HCT116 (cell line): ENCODE results near the gene DRD3. TPM values are rescaled to one million over a fixed set of nuclear protein-coding genes. Genes with fewer than 3 reads are reported as not detected.

ENCODE experiments used
- ATAC-seq: fragments of 200-7000 bp; cut with Tn5 transposase; 2 replicates; pipeline ENCODE4 v1.9.1; 2020; ENCODE audit warnings: mild to moderate bottlenecking, moderate library complexity
- BruUV-seq: library from RNA; stranded (reverse); fragments of 400-500 nt; replicated peaks from 2 replicates; lab custom pipeline; 2021; lab: Mats Ljungman, UMichigan
- CTCF ChIA-PET: fragments of 300-600 bp; sonication (Branson Sonifier 250); formaldehyde crosslinking; loops from one replicate; lab custom pipeline; 2021; ENCODE audit warnings: antibody characterized with exemption; lab: Charles Lee
- POLR2A ChIA-PET: fragments of 300-600, 350-600 bp; sonication (Branson Sonifier 250); formaldehyde crosslinking; loops from one replicate; lab custom pipeline; 2021; ENCODE audit warnings: antibody characterized with exemption; lab: Charles Lee
- RAD21 ChIA-PET, 2 experiments: fragments of 300-600 bp; sonication (Branson Sonifier 250); formaldehyde crosslinking; loops; one replicate each; lab custom pipeline; 2023; ENCODE audit warnings: low total read pairs in 2 of 2; ENCODE audit not compliant: uncharacterized antibody in 2 of 2, unreplicated experiment in 2 of 2, low non-redundant PET in 1 of 2; lab: Charles Lee
- DNase-seq: peaks from one replicate; pipeline ENCODE4 v3.0.0-alpha.2; 2010; ENCODE audit warnings: low read depth, low spot score
- H2AFZ ChIP-seq: fragments of 200-600 bp; shearing (Covaris generic), sonication (generic); 2 replicates; pipeline ENCODE4 v1.6.1; 2017; ENCODE audit warnings: low read depth, mixed run types, mixed read lengths, antibody characterized with exemption, low read length; ENCODE audit not compliant: poor library complexity, severe bottlenecking
- H3K27ac ChIP-seq: 2 replicates; pipeline ENCODE4 v1.5.1; 2012; ENCODE audit warnings: low read depth, low read length
- H3K27me3 ChIP-seq: fragments of 200-600 bp; sonication (generic); 2 replicates; pipeline ENCODE4 v1.6.1; 2016; ENCODE audit warnings: mixed run types, low read length, mixed read lengths; ENCODE audit not compliant: insufficient read depth
- H3K36me3 ChIP-seq, 2 experiments: fragments of 200-500 bp in 1 of 2; fragments of 200-600 bp in 1 of 2; sonication (Bioruptor generic) in 1 of 2; sonication (generic) in 1 of 2; 2 replicates each; pipeline versions ENCODE4 v1.5.1 to v1.6.1; 2014 to 2016; ENCODE audit warnings: low read length in 2 of 2, inconsistent platforms in 1 of 2, mixed read lengths in 1 of 2, mixed run types in 1 of 2; ENCODE audit not compliant: insufficient read depth in 2 of 2, control insufficient read depth in 1 of 2
- H3K4me1 ChIP-seq, 2 experiments: fragments of 200-600 bp in 1 of 2; sonication (generic) in 1 of 2; 2 replicates each; pipeline versions ENCODE4 v1.5.1 to v1.6.1; 2012 to 2017; ENCODE audit warnings: low read length in 2 of 2, inconsistent platforms in 1 of 2, mild to moderate bottlenecking in 1 of 2, mixed read lengths in 1 of 2, mixed run types in 1 of 2, moderate library complexity in 1 of 2; ENCODE audit not compliant: insufficient read depth in 2 of 2, control insufficient read depth in 1 of 2
- H3K4me2 ChIP-seq: fragments of 200-600 bp; sonication (generic); 2 replicates; pipeline ENCODE4 v1.6.1; 2017; ENCODE audit warnings: mixed run types, low read length, mixed read lengths
- H3K4me3 ChIP-seq, 2 experiments: fragments of 200-600 bp in 1 of 2; sonication (generic) in 1 of 2; replicated peaks in 1 of 2; 2 replicates each; pipeline ENCODE4 v1.5.1; 2011 to 2016; ENCODE audit warnings: low read length in 2 of 2, control low read depth in 1 of 2, low read depth in 1 of 2, mild to moderate bottlenecking in 1 of 2, mixed read lengths in 1 of 2, mixed run types in 1 of 2
- H3K79me2 ChIP-seq: fragments of 200-600 bp; sonication (generic); 2 replicates; pipeline ENCODE4 v1.6.1; 2017; ENCODE audit warnings: mild to moderate bottlenecking, mixed run types, low read length, moderate library complexity, mixed read lengths; ENCODE audit not compliant: insufficient read depth
- H3K9ac ChIP-seq: fragments of 200-600 bp; sonication (generic); 2 replicates; pipeline ENCODE4 v1.6.1; 2016; ENCODE audit warnings: low read length, mixed read lengths
- H3K9me2 ChIP-seq: fragments of 200-600 bp; sonication (generic), shearing (Covaris generic); 2 replicates; pipeline ENCODE4 v1.6.1; 2017; ENCODE audit warnings: mixed run types, mild to moderate bottlenecking, moderate library complexity; ENCODE audit not compliant: insufficient read depth
- H3K9me3 ChIP-seq, 2 experiments: fragments of 200-500 bp in 1 of 2; fragments of 200-600 bp in 1 of 2; sonication (Bioruptor generic) in 1 of 2; sonication (generic) in 1 of 2; 2 replicates each; pipeline ENCODE4 v1.6.1; 2014 to 2017; ENCODE audit warnings: low read length in 2 of 2, mixed read lengths in 2 of 2, inconsistent platforms in 1 of 2, low read depth in 1 of 2, mild to moderate bottlenecking in 1 of 2, mixed run types in 1 of 2, moderate library complexity in 1 of 2; ENCODE audit not compliant: control insufficient read depth in 1 of 2, insufficient read depth in 1 of 2
- H4K20me1 ChIP-seq: fragments of 200-600 bp; sonication (generic), shearing (Covaris generic); 2 replicates; pipeline ENCODE4 v1.6.1; 2017; ENCODE audit warnings: mixed run types, mild to moderate bottlenecking, moderate library complexity; ENCODE audit not compliant: insufficient read depth
- CEBPB ChIP-seq: IDR thresholded peaks from 2 replicates; pipeline ENCODE4 v1.6.1; 2012; ENCODE audit warnings: low read depth
- EZH2 ChIP-seq: fragments of 200-600 bp; sonication (generic); IDR thresholded peaks from 2 replicates; pipeline ENCODE4 v1.6.1; 2017; ENCODE audit warnings: antibody characterized with exemption, mixed run types
- EZH2phosphoT487 ChIP-seq: fragments of 200-600 bp; IDR thresholded peaks from 2 replicates; pipeline ENCODE4 v1.6.1; 2018; ENCODE audit warnings: antibody characterized with exemption, borderline replicate concordance
- FOSL1 ChIP-seq: IDR thresholded peaks from 2 replicates; pipeline ENCODE4 v1.6.1; 2012; ENCODE audit warnings: low read depth
- POLR2A ChIP-seq: IDR thresholded peaks from 2 replicates; pipeline ENCODE4 v1.7.0; 2011; ENCODE audit warnings: borderline replicate concordance; ENCODE audit not compliant: insufficient read depth, insufficient read length; ENCODE audit errors: extremely low read depth
- POLR2AphosphoS5 ChIP-seq: IDR thresholded peaks from 2 replicates; pipeline ENCODE4 v1.6.1; 2011; ENCODE audit warnings: mild to moderate bottlenecking, low read depth, low read length, moderate library complexity
- RAD21 ChIP-seq: IDR thresholded peaks from 2 replicates; pipeline ENCODE4 v1.6.1; 2012; ENCODE audit warnings: low read depth, mild to moderate bottlenecking
- SIN3A ChIP-seq: IDR thresholded peaks from 2 replicates; pipeline ENCODE4 v1.6.1; 2012; ENCODE audit warnings: low read depth
- SP1 ChIP-seq: IDR thresholded peaks from 2 replicates; pipeline ENCODE4 v1.6.1; 2012; ENCODE audit warnings: low read depth
- SRF ChIP-seq: IDR thresholded peaks from 2 replicates; pipeline ENCODE4 v1.6.1; 2012; ENCODE audit warnings: low read depth
- TCF7L2 ChIP-seq: IDR thresholded peaks from 2 replicates; pipeline ENCODE4 v1.7.0; 2011; ENCODE audit warnings: borderline replicate concordance, inconsistent platforms; ENCODE audit not compliant: insufficient read depth, insufficient read length; ENCODE audit errors: extremely low read depth
- YY1 ChIP-seq: IDR thresholded peaks from 2 replicates; pipeline ENCODE4 v1.6.1; 2011; ENCODE audit warnings: low read length, low read depth, moderate library complexity, mild to moderate bottlenecking; ENCODE audit not compliant: insufficient replicate concordance; ENCODE audit errors: extremely low read depth
- ZNF274 ChIP-seq: fragments of 200-500 bp; sonication (Bioruptor generic); IDR thresholded peaks from 2 replicates; pipeline ENCODE4 v1.6.1; 2014; ENCODE audit warnings: mild to moderate bottlenecking, low read depth, low read length, inconsistent platforms
- intact Hi-C: fragments of 100-400 bp; cut with micrococcal nuclease; formaldehyde crosslinking; loops from 2 replicates; pipeline ENCODE4 v1.10.0; 2022
- total RNA-seq: library from RNA; stranded (reverse); gene quantifications from one replicate; pipeline ENCODE4 v1.2.1, GENCODE V29; 2021; ENCODE audit not compliant: unreplicated experiment
- TF ChIP-seq, protein P1 (sequence below): IDR thresholded peaks from 2 replicates; pipeline ENCODE4 v1.6.1; 2012
- TF ChIP-seq, protein P2 (sequence below): IDR thresholded peaks from 2 replicates; pipeline ENCODE4 v1.6.1; 2012; ENCODE audit warnings: low read depth
- TF ChIP-seq, protein P3 (sequence below): IDR thresholded peaks from 2 replicates; pipeline ENCODE4 v1.6.1; 2011; ENCODE audit warnings: mild to moderate bottlenecking, low read length, moderate library complexity; ENCODE audit not compliant: insufficient replicate concordance; ENCODE audit errors: extremely low read depth

DRD3 gene
- total RNA-seq, 1 experiment from 2014 or later = not detected

DNA sequence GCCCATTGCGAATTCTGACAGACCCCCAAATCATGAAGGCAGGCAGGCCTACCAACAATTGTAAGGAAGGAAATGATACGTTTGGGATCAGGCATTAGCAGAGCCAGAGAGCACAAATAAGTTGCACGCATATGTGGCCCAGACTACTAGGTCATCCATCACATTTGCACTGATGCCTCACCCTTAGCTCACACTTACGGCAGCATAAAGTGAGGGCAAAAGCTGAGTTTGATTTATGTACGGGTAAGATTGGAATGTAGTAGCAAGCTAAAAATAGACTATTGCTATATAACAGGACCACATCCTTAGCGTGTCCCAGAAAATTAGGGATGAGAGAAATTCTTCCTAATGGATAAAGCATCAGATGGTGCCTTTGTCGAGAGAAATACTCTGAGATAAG is 63.7 kb downstream of the DRD3 start:
- H2AFZ ChIP-seq = no peak overlapping the region
- H4K20me1 ChIP-seq = no peaks in the 10 kb centered on the region
- no peaks in the 10 kb centered on the region for H3K9me3 ChIP-seq
- no peak overlapping the region for H3K27ac ChIP-seq
- POLR2A ChIA-PET = no interaction called here
- TF ChIP-seq, protein P1, sequence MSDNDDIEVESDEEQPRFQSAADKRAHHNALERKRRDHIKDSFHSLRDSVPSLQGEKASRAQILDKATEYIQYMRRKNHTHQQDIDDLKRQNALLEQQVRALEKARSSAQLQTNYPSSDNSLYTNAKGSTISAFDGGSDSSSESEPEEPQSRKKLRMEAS = no peak
- TF ChIP-seq, all 23 proteins: peak for 0
- Histone ChIP-seq H3K4me2 (no peak overlapping the region), H3K4me1 (no peaks in the 10 kb centered on the region), H3K4me3 (no peak overlapping the region), H3K79me2 (no peaks in the 10 kb centered on the region), H3K9me2 (no peaks in the 10 kb centered on the region), H3K9ac (no peak overlapping the region), H3K27me3 (peaks cover 3% of the 10 kb centered on the region; the same call in 1 of the 2 replicates), H3K36me3 (no peaks in the 10 kb centered on the region)
- ATAC-seq = no peak
- RAD21 ChIA-PET = no interaction called here
- CTCF ChIA-PET = no interaction called here
- intact Hi-C loops = no loop called here
- no peak for DNase-seq
- BruUV-seq = no TSS peak

DNA sequence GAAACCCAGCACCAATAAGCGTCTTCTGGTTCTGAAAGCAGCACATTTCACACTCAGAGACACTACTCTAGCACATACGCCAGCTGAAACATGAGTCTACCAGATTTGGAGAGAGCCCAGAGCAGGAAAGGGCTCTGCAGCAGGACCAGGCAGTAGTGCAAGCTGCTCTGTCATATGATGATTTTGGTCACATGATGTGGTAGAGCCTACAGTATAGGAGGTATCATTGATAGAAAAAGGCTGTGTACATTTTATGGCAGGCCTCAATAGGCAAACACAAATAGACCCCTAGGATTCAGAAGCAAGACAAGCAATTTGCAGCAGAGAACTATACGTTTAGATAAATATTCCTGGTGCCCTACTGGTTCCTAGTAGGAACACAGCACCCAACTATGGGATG is 64.1 kb downstream of the DRD3 start:
- intact Hi-C loops = no loop called here
- CTCF ChIA-PET = no interaction called here
- no TSS peak for BruUV-seq
- TF ChIP-seq, protein P2, sequence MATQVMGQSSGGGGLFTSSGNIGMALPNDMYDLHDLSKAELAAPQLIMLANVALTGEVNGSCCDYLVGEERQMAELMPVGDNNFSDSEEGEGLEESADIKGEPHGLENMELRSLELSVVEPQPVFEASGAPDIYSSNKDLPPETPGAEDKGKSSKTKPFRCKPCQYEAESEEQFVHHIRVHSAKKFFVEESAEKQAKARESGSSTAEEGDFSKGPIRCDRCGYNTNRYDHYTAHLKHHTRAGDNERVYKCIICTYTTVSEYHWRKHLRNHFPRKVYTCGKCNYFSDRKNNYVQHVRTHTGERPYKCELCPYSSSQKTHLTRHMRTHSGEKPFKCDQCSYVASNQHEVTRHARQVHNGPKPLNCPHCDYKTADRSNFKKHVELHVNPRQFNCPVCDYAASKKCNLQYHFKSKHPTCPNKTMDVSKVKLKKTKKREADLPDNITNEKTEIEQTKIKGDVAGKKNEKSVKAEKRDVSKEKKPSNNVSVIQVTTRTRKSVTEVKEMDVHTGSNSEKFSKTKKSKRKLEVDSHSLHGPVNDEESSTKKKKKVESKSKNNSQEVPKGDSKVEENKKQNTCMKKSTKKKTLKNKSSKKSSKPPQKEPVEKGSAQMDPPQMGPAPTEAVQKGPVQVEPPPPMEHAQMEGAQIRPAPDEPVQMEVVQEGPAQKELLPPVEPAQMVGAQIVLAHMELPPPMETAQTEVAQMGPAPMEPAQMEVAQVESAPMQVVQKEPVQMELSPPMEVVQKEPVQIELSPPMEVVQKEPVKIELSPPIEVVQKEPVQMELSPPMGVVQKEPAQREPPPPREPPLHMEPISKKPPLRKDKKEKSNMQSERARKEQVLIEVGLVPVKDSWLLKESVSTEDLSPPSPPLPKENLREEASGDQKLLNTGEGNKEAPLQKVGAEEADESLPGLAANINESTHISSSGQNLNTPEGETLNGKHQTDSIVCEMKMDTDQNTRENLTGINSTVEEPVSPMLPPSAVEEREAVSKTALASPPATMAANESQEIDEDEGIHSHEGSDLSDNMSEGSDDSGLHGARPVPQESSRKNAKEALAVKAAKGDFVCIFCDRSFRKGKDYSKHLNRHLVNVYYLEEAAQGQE = no peak
- TF ChIP-seq ZNF274 (no peak), YY1 (no peak), RAD21 (no peak), CEBPB (no peak), SRF (no peak), POLR2A (no peak), FOSL1 (no peak), EZH2phosphoT487 (no peak), SP1 (no peak), TCF7L2 (no peak), EZH2 (no peak), SIN3A (no peak), POLR2AphosphoS5 (no peak)
- TF ChIP-seq, protein P3, sequence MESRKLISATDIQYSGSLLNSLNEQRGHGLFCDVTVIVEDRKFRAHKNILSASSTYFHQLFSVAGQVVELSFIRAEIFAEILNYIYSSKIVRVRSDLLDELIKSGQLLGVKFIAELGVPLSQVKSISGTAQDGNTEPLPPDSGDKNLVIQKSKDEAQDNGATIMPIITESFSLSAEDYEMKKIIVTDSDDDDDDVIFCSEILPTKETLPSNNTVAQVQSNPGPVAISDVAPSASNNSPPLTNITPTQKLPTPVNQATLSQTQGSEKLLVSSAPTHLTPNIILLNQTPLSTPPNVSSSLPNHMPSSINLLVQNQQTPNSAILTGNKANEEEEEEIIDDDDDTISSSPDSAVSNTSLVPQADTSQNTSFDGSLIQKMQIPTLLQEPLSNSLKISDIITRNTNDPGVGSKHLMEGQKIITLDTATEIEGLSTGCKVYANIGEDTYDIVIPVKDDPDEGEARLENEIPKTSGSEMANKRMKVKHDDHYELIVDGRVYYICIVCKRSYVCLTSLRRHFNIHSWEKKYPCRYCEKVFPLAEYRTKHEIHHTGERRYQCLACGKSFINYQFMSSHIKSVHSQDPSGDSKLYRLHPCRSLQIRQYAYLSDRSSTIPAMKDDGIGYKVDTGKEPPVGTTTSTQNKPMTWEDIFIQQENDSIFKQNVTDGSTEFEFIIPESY = no peak
- TF ChIP-seq, protein P1 = no peak

More for the DNA sequence above, 64.1 kb downstream of the DRD3 start:
- DNase-seq (no peak), ATAC-seq (no peak)
- Histone ChIP-seq H2AFZ (no peak overlapping the region), H3K9me2 (no peaks in the 10 kb centered on the region), H3K4me2 (no peak overlapping the region), H3K79me2 (no peaks in the 10 kb centered on the region), H3K4me3 (no peak overlapping the region), H3K27me3 (peaks cover 4% of the 10 kb centered on the region; the same call in 1 of the 2 replicates), H3K4me1 (no peaks in the 10 kb centered on the region), H3K9me3 (no peaks in the 10 kb centered on the region), H3K27ac (no peak overlapping the region), H3K36me3 (no peaks in the 10 kb centered on the region), H3K9ac (no peak overlapping the region), H4K20me1 (no peaks in the 10 kb centered on the region)
- POLR2A ChIA-PET = no interaction called here
- RAD21 ChIA-PET = no interaction called here
